ENCODE measurements around the gene PHF10. TPM values are rescaled to one million over a fixed set of nuclear protein-coding genes. Genes with fewer than 3 reads are reported as not detected.
A peak's percentile ranks its signal among the peaks of the same experiment; 100 is the strongest.

The PHF10 gene
- total and polyA plus RNA-seq, 2 donors (not counting 3 experiments of a cell fraction or from before 2014, with no cell fraction given): 19.1 to 62.4 TPM

DNA sequence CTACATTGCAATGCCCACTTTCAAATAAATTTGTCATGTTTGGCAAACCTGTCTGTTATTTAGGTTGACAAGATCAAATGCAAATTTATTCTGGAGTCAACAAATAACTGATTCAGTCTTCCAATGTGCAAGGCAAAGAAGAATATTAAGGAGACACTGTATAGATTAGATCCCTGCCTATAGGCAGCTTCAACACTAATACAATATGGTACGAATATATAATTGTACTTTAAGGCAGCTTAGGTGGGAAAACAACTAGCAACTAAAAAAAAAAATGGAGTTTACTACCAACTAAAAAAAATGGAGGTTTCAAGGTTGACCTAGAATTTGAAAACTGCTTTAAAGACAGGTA, 1.7 kb upstream of the PHF10 start:
- POLR2A ChIA-PET: no interaction called here
- peaks cover 28% of the 10 kb centered on the region for H3K4me1 ChIP-seq (ENCODE audit: control insufficient read depth, extremely low read depth, insufficient read depth, low read length)
- peak overlapping the region; percentile 95 for H3K27ac ChIP-seq (ENCODE audit: insufficient read depth, low read depth, low read length)
- no peaks in the 10 kb centered on the region for H3K36me3 ChIP-seq (ENCODE audit: control insufficient read depth in 2 of 2, extremely low read depth in 1 of 2, insufficient read depth in 2 of 2, low read length in 2 of 2)
- H3K9me1 ChIP-seq (replicated peaks; ENCODE audit: control insufficient read depth, extremely low read depth, insufficient read depth, low read length): no peaks in the 10 kb centered on the region
- no peak for FAIRE-seq
- H3K9ac ChIP-seq (replicated peaks; ENCODE audit: extremely low read depth, insufficient read depth, low read length): no peak overlapping the region
- no peak overlapping the region for H3K4me2 ChIP-seq (ENCODE audit: insufficient read depth, low read length)
- intact Hi-C loops (cut with micrococcal nuclease) (loop anchor here (10.0 kb wide), 2 partner anchors 209 to 771 kb away; no protein-coding TSS in a partner anchor), dilution Hi-C loops (cut with MboI; ENCODE audit: extremely low pct_ligation_motif_present, low sequenced_read_pairs) (no loop called here)
- H3K27me3 ChIP-seq (ENCODE audit: control insufficient read depth in 2 of 2, insufficient read depth in 2 of 2, low read length in 2 of 2): no peaks in the 10 kb centered on the region
- BruUV-seq (replicated peaks): no TSS peak
- no peaks in the 10 kb centered on the region for H4K20me1 ChIP-seq (replicated peaks; ENCODE audit: control insufficient read depth, extremely low read depth, insufficient read depth, low read length)
- no peak overlapping the region for H2AFZ ChIP-seq (ENCODE audit: low read depth, low read length)
- CTCF ChIA-PET: interaction anchor here (1.1 to 1.8 kb wide), 5 partner anchors 16 to 64 kb away, joined by 3 to 9 read pairs (median 3); partner anchors contain the start of genes C6orf120, DYNLT2, ERMARD and WDR27
- TF ChIP-seq POLR2AphosphoS5 (IDR thresholded peaks at IDR 0.05; ENCODE audit: insufficient read depth, low read depth, low read length) (no peak), JUN (IDR thresholded peaks at IDR 0.05; ENCODE audit: borderline replicate concordance, insufficient read depth, insufficient read length, low read depth) (no peak), MYC (IDR thresholded peaks at IDR 0.05; ENCODE audit: low read depth, low read length) (no peak), EZH2 (IDR thresholded peaks at IDR 0.05; ENCODE audit: borderline replicate concordance, low read depth, low read length, severe bottlenecking) (no peak), GATA2 (IDR thresholded peaks at IDR 0.05; ENCODE audit: insufficient read depth, insufficient read length, low read depth, low read length) (no peak), POLR2A (IDR thresholded peaks at IDR 0.05; ENCODE audit: low read depth, low read length) (no peak), FOS (IDR thresholded peaks at IDR 0.05; ENCODE audit: borderline replicate concordance, insufficient read depth, low read length) (no peak)
- TF ChIP-seq, protein P1, sequence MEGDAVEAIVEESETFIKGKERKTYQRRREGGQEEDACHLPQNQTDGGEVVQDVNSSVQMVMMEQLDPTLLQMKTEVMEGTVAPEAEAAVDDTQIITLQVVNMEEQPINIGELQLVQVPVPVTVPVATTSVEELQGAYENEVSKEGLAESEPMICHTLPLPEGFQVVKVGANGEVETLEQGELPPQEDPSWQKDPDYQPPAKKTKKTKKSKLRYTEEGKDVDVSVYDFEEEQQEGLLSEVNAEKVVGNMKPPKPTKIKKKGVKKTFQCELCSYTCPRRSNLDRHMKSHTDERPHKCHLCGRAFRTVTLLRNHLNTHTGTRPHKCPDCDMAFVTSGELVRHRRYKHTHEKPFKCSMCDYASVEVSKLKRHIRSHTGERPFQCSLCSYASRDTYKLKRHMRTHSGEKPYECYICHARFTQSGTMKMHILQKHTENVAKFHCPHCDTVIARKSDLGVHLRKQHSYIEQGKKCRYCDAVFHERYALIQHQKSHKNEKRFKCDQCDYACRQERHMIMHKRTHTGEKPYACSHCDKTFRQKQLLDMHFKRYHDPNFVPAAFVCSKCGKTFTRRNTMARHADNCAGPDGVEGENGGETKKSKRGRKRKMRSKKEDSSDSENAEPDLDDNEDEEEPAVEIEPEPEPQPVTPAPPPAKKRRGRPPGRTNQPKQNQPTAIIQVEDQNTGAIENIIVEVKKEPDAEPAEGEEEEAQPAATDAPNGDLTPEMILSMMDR (IDR thresholded peaks at IDR 0.05; ENCODE audit: extremely low read depth in 1 of 2, insufficient read depth in 1 of 2, low read depth in 1 of 2, low read length in 2 of 2): no peak
- TF ChIP-seq, protein P2, sequence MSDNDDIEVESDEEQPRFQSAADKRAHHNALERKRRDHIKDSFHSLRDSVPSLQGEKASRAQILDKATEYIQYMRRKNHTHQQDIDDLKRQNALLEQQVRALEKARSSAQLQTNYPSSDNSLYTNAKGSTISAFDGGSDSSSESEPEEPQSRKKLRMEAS (IDR thresholded peaks at IDR 0.05; ENCODE audit: insufficient read depth, insufficient read length): no peak
- no peak overlapping the region for H3K4me3 ChIP-seq (replicated peaks in 1 of 3; ENCODE audit: insufficient read depth in 1 of 3, low read depth in 1 of 3, low read length in 3 of 3)
- no peaks in the 10 kb centered on the region for H3K9me3 ChIP-seq (replicated peaks; ENCODE audit: control insufficient read depth, insufficient read depth, low read length)
- peaks cover 15% of the 10 kb centered on the region for H3K79me2 ChIP-seq (ENCODE audit: control insufficient read depth, insufficient read depth, low read length)
- DNase-seq (ENCODE audit: low read depth, low spot score): no peak
